GM18858 (cell line): Measurements from ENCODE around the gene PAK5.

Experiments used
- ATAC-seq: cut with Tn5 transposase; IDR thresholded peaks from one replicate; pipeline ENCODE4 v1.9.1; 2021; ENCODE audit not compliant: unreplicated experiment

PAK5 gene

GRCh38 chr20:9581509-9581908, 257.4 kb downstream of the PAK5 start:
- no peak for ATAC-seq

DNA sequence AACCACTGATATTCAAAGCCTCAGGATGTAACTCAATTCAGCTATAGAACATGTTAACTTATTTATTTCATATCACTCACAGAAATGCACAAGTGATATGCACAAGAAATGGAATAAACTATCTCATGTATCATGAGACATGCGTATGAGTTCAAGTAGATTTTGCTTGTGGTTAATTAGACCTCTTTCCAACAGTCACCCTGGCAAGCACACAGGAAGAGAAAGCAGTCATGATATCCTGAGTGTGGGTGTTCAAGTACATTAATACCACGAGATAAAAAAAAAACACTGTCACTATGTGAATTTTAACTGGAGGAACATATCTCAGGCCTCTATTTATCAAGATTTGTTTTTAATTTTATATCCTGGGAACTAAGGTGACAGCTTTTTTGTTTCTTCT, 260.3 kb downstream of the PAK5 start:
- ATAC-seq, result no peak

GRCh38 chr20:9577397-9577796, 261.5 kb downstream of the PAK5 start:
- no peak for ATAC-seq

DNA sequence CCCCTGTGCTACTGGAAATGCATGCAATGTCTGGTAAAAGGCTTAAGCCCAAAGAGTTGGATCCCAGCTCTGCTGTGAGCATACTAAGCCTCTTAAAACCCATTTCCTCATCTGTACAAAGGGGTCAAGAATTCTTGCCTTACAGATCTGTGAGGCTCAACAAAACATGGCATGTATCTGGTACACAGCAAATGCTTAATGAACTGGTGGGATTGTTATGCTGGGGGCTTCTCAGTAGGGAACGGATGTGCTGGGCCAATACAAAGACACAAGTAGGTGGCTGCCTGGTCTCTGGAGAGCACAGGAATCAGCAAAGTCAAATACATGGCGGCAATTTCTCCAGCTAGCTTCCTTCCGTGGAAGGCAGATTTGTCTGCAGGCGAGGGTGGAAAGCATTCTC, 262.2 kb downstream of the PAK5 start:
- no peak for ATAC-seq

DNA sequence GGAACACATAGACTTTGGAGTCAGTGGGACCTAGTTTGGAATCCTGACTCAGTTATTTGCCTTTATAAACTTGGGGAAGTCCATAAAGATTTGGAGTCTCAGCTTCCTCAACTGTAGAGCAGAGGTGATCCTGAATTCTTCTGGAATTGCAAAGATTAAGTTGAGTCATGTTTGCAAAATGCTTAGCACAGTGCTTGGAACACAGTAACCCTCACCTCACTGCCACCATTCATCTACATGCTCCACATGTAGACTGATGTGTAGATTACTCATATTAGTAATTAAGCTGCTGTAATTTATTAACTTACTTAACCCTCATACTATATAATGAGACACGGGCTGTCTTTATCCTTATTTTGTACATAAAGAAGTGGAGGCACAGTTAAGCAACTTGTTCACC, 263.0 kb downstream of the PAK5 start:
- ATAC-seq, result no peak

DNA sequence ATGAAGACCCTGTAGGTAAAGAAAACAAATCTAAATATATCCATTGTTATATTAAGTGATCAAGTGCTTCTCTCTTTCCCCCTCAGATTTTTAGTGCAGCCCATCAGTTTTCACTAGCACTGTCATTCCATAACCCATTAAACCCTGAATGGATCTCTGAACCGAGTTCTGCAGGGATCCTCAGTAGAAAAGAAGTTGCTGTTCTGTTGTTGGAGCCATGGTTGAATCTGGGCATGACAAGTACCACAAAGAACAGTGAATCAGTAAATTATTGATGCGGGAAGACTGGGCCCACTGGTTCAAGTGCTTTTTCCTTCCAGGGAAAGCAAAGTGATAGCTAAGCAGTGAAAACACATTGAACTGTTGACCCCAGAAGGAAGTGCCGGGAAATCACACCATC, 264.1 kb downstream of the PAK5 start:
- ATAC-seq, result no peak

- ATAC-seq, result no peak
These were observed 264.7 kb downstream of the PAK5 start for GRCh38 chr20:9574181-9574580.

DNA sequence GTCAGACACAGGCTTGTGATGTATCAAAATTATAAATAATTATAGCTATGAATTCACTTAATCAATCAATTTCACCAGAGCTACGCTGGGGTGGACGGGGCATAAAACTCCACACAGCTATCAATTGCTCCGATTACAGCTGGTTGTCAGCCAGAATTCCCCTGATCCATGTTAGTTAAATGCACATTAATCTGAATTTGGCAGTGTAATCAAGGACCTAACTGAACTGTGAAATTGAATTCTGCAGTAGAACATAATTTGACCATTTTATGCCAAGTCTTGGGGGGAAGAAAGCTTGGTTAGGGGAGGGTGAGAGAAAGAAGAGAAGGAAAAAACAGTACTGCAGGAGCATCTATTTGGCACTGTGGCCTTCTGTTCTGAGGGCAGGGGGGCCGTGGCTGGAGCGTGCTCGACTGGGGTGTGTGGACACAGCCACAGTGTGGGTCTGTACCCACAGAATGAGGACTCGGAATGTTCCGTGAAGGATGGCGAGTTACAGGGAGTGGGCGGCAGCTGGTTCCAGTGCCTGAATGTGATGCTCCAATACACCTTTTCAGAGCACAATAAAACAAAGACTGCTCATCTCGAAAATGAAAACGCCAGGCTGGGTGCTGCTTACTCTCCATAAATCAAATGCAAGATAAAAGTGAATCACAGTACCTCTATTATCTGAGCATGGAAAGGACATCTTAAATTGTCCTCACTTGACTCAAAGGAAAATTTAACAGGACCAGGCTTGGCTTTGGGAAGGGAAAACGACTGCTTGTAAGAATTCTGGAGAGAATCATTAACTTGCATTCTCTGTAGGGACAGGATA, 265.3 kb downstream of the PAK5 start:
- ATAC-seq, result no peak

DNA sequence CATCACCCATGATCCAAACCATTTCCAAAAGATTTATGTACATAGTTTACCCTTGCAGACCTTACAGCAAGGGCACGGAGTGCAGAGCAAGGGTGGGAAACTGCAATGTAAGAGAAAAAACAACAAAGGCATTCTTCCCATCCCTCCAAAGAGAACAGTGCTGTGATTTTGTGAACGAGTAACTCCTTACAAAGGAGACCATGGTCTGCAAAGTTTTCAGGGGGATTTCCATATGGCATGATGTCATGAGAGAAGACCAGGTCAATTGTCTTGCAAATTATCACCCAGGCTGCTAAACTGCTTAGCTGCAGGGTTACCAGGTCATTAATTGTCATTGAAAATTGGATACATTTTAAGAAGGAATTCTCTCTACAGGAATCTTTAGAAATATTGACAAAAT, 266.2 kb downstream of the PAK5 start:
- no peak for ATAC-seq

GRCh38 chr20:9571783-9572182, 267.1 kb downstream of the PAK5 start:
- no peak for ATAC-seq

DNA sequence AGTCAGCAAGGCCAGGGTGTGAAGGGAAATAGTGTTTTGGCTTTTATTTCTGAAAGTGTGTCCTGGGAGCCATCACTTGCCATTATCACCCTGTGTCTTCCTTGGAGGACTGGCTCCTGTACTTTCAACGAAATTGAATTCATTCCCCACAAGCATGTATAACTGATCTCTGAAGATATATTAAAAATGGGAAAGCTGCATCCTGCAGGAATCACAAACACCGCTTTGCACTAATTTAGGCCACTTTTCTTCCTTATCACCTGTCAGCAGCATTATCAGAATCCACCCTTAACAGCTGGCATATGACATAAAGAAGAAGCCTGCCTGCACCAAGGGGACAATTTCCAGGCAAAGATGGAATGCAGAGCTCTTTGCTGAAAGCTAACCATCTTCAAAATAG, 268.3 kb downstream of the PAK5 start:
- ATAC-seq, result no peak

DNA sequence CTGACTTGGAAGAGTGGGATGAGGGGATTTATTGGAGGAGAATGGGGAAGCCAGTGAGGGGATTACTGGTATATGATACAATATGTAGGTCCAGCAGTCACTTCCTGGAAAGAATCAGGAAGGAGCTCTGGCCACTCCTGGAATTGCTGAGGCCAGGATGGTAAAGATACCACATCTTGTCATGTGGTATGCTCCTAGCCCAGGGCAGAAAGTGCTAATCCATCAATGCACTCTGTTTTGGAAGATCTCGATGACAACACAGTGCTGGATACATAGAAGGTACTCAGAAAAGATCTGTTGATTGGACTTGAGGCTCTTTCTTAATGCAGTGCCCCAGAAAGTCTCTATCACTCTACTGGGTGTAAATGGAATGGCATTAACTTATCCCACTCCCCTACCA, 271.9 kb downstream of the PAK5 start:
- no peak for ATAC-seq

- ATAC-seq, result no peak
These were observed 272.8 kb downstream of the PAK5 start for GRCh38 chr20:9565910-9566550.

- no peak for ATAC-seq
These were observed 281.5 kb downstream of the PAK5 start for GRCh38 chr20:9557411-9557810.

DNA sequence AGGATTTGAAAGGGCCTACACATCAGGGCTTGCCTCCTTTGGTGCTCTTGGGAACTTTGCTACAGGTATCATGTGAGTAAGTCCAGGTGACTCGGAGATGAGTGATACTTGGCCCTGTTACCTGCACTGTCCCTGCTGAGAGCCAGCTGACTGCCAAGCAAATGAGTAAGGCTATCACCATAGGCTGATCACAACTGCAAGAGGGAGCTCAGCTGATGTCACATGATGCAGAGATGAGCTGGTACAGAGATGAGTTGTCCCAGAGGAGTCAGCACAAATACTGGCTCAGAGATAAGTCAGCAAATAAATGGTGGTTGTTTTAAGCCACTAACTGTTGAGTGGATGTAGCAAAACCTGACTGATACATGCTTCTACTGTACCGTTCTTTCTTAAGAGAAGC, 283.1 kb downstream of the PAK5 start:
- ATAC-seq, result no peak

DNA sequence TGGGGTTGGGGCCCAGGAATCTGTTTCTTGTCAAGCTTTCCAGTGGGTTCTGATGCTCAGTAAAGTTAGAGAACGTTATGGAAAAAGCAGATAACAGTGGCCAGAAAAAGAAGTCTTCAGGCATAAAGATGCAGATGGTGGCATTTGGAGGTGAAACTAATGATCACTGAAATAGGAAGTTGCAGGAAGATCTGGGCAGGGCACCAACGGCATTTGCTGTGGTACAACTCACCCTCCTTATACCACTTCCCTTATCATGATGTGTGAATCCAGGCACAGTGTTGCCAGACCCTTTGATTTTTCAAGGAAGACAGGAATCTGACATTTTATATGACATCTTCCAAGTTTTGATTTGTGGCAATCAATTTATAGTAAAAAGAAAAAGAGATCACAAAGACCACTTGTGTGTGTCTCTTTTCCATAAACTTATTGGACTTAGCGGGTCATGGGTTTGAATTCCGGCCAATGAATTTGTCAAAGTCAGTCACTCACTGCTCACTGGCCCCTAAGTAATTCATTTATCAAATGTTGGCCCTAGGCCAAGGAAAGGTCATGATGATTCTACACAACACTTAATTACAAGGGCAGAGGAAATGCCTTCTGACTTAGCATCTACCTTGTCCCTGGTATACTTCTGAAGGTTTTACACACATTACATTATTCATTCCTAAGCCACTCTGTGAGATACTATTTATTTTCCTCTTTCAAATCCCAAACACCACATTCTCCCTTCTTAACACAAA, 286.9 kb downstream of the PAK5 start:
- ATAC-seq, result no peak

GRCh38 chr20:9550871-9551270, 288.0 kb downstream of the PAK5 start:
- ATAC-seq, result no peak

- ATAC-seq, result no peak
These were observed 288.6 kb downstream of the PAK5 start for GRCh38 chr20:9550283-9550682.

- no peak for ATAC-seq
These were observed 295.7 kb downstream of the PAK5 start for GRCh38 chr20:9543214-9543613.

DNA sequence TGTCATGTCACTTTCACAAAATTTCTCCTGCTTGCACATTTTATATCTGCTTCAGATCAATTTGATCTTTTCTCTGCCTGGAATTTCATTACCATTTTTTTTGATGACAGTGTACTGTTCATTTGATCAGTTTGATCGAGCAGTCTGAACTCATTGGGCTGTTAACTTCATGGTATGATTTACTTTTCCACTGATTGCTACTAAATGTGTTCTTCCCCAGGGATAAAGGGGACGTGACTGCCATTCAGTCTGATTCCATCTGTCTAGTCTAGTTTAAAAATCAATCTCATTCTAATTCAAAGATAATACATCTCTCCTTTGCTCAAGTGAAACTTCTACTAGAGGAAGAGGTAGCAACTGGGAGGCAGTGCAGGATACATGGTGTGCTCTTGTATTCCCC, 303.4 kb downstream of the PAK5 start:
- no peak for ATAC-seq

DNA sequence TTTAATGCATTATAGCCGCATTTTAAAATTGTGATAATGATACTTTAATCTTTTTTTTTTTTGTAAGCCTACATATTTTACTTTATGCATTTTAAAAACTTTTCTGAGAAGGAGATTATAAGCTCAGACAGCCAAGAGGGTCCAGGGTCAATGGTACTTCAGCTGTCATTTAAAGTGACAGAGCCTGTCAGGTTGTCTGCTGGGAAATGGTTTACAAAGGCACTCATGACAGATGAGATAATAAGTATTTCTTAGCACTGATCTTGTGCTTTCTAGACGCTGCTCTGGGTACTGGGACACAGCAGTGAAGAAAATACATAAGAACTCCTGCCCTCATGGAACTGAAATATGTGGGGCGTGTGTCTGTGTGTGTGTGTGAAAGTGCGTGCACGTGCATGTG, 304.9 kb downstream of the PAK5 start:
- no peak for ATAC-seq
